NCI-H526 (cell line): ENCODE data around the gene POU6F1.

Experiments
- DNase-seq, 2 experiments: peaks; one replicate each; lab custom pipeline; 2025; lab: John Stamatoyannopoulos, UW

Gene POU6F1

DNA sequence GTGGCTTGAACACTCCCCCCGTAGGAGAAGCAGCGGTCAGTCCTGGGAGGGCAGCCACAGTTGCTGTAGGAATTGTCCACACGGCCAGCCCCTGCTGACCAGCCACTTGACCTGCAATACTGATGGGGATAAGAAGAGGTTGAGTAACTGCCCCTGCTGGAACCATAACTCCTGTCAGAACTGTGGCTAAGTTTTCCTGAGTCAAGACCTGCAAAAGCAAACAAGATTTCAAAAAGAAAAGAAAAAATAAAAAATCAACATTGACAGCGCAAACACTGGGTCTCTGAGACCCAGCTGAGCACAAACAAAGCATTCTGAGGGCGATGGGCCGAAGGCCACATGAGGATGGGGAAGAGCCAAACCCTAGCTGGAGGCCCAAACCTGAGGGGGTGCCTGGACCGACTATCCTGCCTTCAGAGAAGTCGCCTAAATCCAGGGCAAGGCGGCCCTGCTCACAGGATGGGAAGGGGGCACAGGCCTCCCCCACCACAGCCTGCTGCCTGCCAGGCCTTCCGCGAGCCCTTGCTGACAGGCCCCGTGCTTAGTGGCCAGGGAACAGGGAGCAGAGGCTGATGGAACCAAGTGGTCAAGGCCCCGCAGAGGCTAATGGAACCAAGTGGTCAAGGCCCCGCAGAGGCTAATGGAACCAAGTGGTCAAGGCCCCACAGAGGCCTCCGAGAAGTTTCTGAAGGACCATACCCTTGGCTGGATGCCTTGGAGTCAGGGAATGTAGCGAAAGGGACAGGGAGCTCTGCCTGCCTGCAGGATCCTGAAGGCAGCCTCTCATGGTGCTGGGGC, 19.1 kb downstream of the POU6F1 start:
- no peak for DNase-seq

DNA sequence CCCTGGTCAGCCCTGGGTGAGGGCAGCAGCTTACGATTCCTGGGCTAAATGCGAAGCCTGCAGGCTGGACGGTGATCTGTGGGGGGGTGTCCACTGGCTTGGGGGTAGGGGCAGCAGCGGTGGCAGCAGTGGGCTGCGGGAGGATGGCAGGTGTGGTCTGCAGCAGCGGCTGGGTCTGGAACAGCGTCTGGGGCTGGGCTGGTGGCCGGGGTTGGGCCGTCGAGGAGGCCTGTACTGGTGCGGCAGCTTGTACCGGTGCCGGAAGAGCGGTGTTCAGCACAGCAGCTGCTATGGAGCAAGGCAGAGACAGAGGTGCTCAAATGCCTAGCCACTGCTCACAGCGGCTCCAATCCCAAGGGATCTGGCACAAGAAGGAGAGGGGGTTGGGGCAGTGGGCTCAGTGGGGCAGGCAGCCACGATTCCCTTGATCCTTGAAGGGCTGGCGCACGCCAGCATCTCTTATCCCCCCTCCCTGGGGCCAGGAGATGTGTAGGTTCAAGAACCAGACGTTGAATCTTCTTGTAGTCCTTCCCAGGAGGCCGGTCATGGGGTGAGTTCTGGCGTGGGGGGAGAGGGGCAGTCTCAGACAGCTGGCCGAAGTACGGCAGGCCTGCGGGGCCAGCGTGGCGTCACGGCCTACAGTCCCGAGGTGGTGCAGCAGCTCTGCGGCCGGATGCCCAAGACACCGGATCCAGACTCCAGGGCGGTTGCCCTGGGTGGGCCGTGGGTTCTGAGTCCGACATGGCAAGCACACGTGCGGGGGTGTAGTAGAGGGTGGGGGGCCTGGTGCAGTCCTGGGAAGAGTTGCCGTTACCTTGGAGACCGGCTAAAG, 19.9 kb downstream of the POU6F1 start:
- no peak for DNase-seq

GRCh38 chr12:51196547-51196946, 21.3 kb downstream of the POU6F1 start:
- DNase-seq = no peak

DNA sequence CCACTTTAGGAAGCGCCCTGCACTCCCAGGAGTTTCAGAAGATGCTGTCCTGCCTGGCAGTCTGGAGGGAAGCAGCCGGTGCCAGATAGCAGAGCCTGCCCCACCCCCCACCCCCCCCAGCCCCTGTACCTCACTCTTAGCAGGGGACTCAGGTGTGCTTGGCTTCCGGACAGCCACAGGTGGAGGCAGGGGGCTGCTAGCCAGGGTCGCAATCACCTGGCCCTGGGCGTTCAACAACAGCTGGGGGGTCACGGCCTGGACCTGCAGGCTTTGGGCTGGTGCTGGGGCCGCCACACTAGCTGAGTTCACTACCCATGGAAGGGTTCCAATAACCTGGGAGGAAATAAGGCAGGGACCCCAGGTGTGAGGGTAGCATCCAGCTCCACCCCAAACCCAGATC, 22.0 kb downstream of the POU6F1 start:
- DNase-seq = no peak

GRCh38 chr12:51192284-51192671, 25.6 kb downstream of the POU6F1 start:
- no peak for DNase-seq

- no peak for DNase-seq
These were observed 26.2 kb downstream of the POU6F1 start for GRCh38 chr12:51191516-51192283.

DNA sequence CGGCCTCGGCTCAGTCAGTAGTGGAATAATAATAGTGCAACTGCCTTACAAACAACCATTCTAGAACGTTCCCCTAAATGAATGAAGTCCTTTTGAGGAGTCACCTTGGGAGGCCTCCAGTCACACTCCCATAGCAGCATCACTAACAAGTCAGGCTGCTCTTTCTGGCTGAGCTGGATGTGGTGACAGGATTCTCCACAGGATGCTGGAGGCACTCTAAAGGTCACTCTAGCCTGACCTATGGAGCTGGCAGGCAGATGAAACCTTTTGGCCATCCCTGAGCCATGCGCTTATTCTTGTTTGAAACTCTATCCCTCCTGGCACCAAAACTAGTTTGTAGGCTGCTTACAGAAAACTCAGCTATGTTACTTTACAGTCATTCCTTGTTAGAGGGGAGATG, 27.0 kb downstream of the POU6F1 start:
- DNase-seq = no peak

DNA sequence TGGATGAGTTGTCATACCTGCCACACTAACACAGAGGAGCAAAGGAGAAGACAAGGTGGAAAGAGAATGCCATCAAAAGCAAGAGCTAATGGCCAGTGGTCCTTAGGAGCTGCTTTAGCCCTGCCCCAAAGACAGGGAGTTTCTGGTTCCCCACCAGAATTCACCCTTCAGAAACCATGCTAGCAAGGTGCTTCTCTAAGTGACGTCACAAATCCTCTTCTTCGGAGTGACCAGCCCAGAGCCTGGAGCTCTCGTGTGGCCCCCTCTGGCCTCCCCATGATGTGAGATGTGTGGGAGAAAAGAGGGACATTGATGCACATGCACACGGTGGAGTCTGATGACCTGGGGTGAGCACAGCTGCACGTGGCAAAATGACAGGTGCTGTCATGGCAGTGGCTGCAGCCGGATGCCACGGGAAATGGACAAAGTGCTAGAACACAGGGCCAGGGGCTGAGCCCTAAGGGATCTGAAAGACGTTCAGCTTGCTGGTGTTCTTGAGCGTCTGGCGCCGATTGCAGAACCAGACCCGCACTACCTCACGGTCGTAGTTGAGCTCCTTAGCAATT, 28.0 kb downstream of the POU6F1 start:
- DNase-seq = no peak

DNA sequence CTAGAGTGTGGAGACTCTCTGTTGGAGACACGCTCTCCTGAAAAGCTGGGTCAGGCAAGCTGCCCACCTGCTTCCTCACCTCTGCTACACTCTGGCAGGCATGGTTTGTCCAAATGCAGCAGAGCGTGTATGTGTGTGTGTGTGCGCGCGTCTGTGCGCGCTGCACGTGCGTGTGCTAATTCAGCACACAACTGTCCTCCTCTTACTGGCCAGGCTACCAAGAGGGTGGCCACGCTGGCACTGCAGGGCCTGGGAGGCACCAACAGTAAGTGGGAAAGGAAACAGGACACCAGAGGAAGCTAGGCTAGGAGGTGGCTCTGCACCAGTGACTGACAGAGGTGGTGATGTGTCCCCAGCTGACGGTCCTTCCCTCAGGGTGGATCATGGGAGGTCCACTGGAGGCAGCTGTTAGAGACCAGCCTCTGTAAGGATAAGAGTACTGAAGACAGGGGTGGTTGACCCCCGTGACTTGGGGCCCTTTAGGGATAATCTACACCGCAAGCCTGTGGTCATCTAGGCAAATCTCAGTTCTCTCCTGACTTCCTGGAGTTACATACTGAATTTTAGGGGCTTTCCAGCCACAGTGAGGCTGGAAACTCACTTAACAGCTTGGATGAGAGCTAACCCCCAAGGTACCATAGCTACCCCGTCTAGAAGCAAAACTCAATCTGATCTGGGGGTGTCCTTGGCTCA, 29.4 kb downstream of the POU6F1 start:
- DNase-seq = peak in 1 of 2 experiments; percentile 8

GRCh38 chr12:51187370-51187987, 30.4 kb downstream of the POU6F1 start:
- DNase-seq = no peak

DNA sequence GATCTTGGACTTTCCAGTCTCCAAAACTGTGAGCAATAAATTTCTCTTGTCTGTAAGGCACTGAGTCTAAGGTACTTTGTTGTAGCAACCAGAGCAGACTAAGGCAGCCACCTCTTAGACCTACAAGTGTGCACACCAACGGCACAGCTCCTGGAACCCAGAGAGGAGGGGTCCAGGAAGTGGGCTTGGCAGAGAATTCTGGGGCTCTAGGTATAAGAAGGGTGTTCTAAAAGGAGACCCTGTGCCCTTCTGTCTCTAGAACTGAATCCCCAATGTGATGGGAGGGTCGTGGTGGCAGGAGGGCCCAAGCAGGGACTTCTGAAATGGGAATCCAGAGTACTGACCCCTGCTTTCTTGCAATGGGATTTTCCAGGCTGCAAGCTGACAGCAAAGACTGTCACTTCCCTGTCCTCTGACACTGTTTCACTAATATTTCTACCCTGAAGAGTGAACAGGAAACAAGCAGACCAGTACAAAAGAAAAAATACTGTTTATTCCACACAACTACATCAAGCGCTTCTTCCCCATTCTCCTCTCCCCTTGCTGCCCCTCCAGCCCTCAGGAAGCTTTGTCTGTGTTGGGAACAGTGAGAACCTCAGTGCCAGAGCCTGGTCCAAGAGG, 31.3 kb downstream of the POU6F1 start:
- no peak for DNase-seq

DNA sequence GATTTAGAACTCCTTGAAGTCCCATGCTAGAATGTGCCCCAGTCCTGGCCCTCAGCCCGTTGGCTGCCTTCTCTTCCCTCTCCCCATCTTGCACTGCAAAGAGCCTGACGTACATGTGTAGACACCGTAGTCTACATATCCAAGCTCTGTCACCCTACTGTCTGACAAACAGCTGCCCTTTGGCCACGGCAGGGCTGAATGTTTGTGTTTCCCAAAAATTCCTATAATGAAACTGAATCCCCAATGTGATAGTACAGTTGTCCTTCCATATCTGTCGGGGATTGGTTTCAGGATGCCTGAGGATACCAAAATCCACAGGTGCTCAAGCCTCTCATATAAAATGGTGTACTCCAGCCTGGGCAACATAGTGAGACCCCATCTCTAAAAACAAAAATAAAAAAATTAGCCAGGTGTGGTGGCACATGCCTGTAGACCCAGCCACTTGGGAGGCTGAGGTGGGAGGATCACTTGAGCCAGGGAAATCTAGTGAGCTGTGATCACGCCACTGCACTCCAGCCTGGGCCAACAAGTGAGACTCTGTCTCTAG, 32.6 kb downstream of the POU6F1 start:
- no peak for DNase-seq

DNA sequence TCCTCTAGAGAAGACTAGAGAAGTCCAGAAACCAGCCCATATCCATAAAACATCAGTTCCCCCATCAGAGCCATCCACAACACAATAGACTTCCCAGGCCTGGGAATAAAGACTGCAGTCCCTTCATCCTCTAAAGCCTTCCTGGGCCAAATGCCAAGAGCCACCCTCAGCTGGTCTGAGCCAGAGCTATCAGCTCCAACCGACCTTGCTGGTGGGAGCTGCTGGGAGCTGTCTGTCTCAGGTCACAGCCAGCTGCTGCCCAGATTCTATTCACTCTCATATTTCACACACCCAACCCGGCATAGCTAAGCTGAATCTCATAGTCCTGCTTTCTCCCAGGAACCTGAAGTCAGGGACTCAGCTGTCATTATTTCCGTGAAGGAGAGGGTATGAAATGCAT, 34.0 kb downstream of the POU6F1 start:
- peak in 1 of 2 experiments; percentile 16 for DNase-seq

DNA sequence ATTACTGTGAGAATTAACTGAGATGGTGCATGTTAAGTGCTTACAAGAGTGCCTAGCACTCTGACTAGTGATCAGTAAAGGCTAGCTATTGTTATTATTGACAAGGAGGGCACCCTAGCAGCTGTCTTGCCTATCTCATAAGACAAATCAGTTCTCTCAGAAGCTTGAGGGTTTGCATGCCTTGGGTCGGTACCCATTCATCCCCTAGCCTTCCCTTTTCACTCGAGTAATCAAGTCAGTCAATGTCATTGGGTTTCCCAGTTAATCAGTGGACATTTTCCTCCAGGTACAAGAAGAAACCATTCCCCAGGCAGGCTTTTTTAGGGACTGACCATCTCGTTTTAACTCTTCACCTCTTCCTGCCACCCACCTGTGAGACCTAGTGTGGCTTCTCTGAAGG, 34.5 kb downstream of the POU6F1 start:
- DNase-seq = no peak

DNA sequence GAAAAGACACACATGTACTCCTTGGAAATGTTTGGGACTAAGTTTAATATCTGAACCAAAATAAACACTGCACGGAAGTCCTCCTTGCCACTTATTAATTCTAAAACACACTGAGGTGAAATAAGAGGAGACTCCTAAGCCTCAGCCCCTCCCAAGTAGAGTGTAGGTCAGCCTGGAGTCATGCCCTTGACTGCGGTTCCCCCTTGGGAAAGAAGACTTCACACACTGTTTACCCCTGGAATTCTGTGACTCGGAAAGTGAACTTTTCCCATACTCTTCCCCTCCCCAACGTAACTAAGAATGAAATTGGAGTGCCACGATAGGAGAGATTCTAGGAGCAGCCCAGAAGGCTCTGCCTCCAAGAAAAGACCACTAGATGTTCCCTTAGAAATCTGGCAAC, 36.3 kb downstream of the POU6F1 start:
- DNase-seq = no peak

GRCh38 chr12:51177897-51178296, 40.0 kb downstream of the POU6F1 start:
- no peak for DNase-seq

- no peak for DNase-seq
These were observed 43.4 kb downstream of the POU6F1 start for GRCh38 chr12:51174501-51174900.

GRCh38 chr12:51172515-51173431, 45.1 kb downstream of the POU6F1 start, which contains the start of gene TFCP2:
TFCP2 (minus strand) TSS chr12:51173135; CDS start chr12:51172422, 713 bp downstream.
- peak; percentile 75 to 94 for DNase-seq

GRCh38 chr12:51171884-51172514, 45.9 kb downstream of the POU6F1 start:
- peak; percentile 25 to 36 for DNase-seq
